ENCODE data around the gene RBPJL.
"Not testable (repeated sequence)": the region's sequence is repeated elsewhere in the genome, so short reads cannot be mapped to it uniquely, and the experiment has no call there.

RBPJL gene

GRCh38 chr20:45344168-45344860 is 37.7 kb downstream of the RBPJL start:
- DNase-seq: peak; percentile 37

- DNase-seq: no peak
Observed at GRCh38 chr20:45345104-45345936, 38.7 kb downstream of the RBPJL start.

- peak; percentile 36 for DNase-seq
Observed at GRCh38 chr20:45346291-45346718, 39.7 kb downstream of the RBPJL start.

GRCh38 chr20:45346851-45347250 is 40.2 kb downstream of the RBPJL start:
- DNase-seq: peak; percentile 25

- no peak for DNase-seq
Observed at GRCh38 chr20:45347297-45347935, 40.8 kb downstream of the RBPJL start.

- DNase-seq: peak; percentile 67
Observed at GRCh38 chr20:45347936-45348778, 41.5 kb downstream of the RBPJL start, which contains the start of gene SDC4. Gene SDC4 (minus strand): TSS chr20:45348424. CDS start chr20:45348384, 40 bp downstream.

- DNase-seq: no peak
Observed at GRCh38 chr20:45350217-45350616, 43.6 kb downstream of the RBPJL start.

GRCh38 chr20:45350795-45351194 is 44.2 kb downstream of the RBPJL start:
- DNase-seq: not testable (repeated sequence)

- no peak for DNase-seq
Observed at GRCh38 chr20:45352729-45353128, 46.1 kb downstream of the RBPJL start.

- DNase-seq: no peak
Observed at GRCh38 chr20:45353746-45354145, 47.1 kb downstream of the RBPJL start.

- DNase-seq: peak; percentile 42
Observed at GRCh38 chr20:45354423-45355208, 48.0 kb downstream of the RBPJL start.

GRCh38 chr20:45355209-45356084 is 48.8 kb downstream of the RBPJL start:
- DNase-seq: peak; percentile 68

- no peak for DNase-seq
Observed at GRCh38 chr20:45358282-45359068, 51.8 kb downstream of the RBPJL start.

GRCh38 chr20:45359069-45359405 is 52.4 kb downstream of the RBPJL start:
- no peak for DNase-seq

- no peak for DNase-seq
Observed at GRCh38 chr20:45359406-45360148, 52.9 kb downstream of the RBPJL start.

GRCh38 chr20:45361793-45362192 is 55.2 kb downstream of the RBPJL start:
- no peak for DNase-seq

- DNase-seq: peak; percentile 99
Observed at GRCh38 chr20:45362804-45363610, 56.4 kb downstream of the RBPJL start, which contains the start of gene SYS1. Gene SYS1 (plus strand): TSS chr20:45363156. CDS start chr20:45363532, 376 bp downstream.
